Measurements from ENCODE around the gene TTN. TPM values are rescaled to one million over a fixed set of nuclear protein-coding genes. Genes with fewer than 3 reads are reported as not detected.

Gene TTN
- total and polyA plus RNA-seq, 4 donors = 0.01 to 3.0 (median 0.80) TPM

DNA sequence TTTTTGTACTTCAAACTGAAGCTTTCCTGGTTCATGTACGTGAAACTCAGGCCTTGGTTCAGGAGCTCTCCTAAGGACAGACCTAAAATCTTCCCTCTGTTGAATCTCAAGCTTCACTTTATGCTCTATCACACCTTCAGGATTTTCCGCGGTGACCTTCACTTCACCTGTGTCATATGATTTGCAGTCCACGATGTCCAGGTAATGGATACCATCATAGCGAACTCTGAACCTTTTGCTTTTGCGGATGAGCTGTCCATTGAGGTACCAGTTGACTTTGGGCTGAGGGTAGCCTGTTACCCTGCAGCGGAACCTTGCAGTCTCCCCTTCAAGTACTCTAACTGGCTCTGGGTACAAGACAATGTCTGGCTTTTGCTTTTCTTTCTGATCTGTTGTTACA is 31.2 kb downstream of the TTN start:
- Histone ChIP-seq H3K9ac (ENCODE audit: low read depth in 1 of 2, low read length in 2 of 2) (no peak overlapping the region), H3K36me3 (ENCODE audit: control insufficient read depth in 4 of 4, insufficient read depth in 3 of 4, low read depth in 1 of 4, low read length in 3 of 4) (no peaks in the 10 kb centered on the region), H3K4me3 (ENCODE audit: low read depth in 1 of 3, low read length in 3 of 3) (no peak overlapping the region), H3K27me3 (ENCODE audit: control insufficient read depth in 4 of 4, insufficient read depth in 4 of 4, low read length in 3 of 4) (peaks cover 0 to 5% (median 0%) of the 10 kb centered on the region in 4 donors), H3K27ac (ENCODE audit: low read depth in 1 of 2, low read length in 2 of 2) (no peak overlapping the region), H3K9me3 (ENCODE audit: control insufficient read depth in 4 of 4, low read length in 3 of 4) (peaks cover 0 to 9% (median 1%) of the 10 kb centered on the region in 4 donors), H3K4me1 (ENCODE audit: control insufficient read depth in 4 of 4, insufficient read depth in 4 of 4, low read length in 3 of 4) (no peaks in the 10 kb centered on the region)
- no peak for DNase-seq (ENCODE audit: low spot score)
- 93% methylated on average over 7 of the region's 7 CpGs for WGBS
- TF ChIP-seq SP1 (IDR thresholded peaks at IDR 0.05) = no peak
- no peak for TF ChIP-seq RAD21 (IDR thresholded peaks at IDR 0.05)
- TF ChIP-seq YY1 (IDR thresholded peaks at IDR 0.05) = no peak
- TF ChIP-seq NR2F2 (IDR thresholded peaks at IDR 0.05) = no peak

DNA sequence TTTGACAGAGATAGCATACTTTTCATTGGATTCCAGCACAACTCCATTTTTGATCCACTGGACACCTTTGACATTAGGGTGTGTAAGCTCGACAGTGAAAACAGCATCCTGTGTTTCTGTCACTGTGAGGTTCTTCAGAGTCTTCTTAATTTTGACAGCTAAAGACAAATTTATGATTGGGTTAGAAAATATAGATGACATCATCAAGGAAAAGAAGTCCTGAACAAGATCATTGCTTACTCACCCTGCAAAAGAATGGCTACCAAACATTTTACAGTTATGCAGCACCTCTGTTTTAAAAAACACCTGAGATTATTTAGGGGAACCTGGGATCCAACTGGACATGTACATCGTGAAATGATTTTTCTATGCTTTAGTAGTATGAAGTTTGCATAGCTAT is 36.7 kb downstream of the TTN start:
- Histone ChIP-seq H3K4me3 (ENCODE audit: low read depth in 1 of 3, low read length in 3 of 3) (no peak overlapping the region), H3K27ac (ENCODE audit: low read depth in 1 of 2, low read length in 2 of 2) (no peak overlapping the region), H3K36me3 (ENCODE audit: control insufficient read depth in 4 of 4, insufficient read depth in 3 of 4, low read depth in 1 of 4, low read length in 3 of 4) (no peaks in the 10 kb centered on the region), H3K27me3 (ENCODE audit: control insufficient read depth in 4 of 4, insufficient read depth in 4 of 4, low read length in 3 of 4) (no peaks in the 10 kb centered on the region), H3K4me1 (ENCODE audit: control insufficient read depth in 4 of 4, insufficient read depth in 4 of 4, low read length in 3 of 4) (no peaks in the 10 kb centered on the region), H3K9ac (ENCODE audit: low read depth in 1 of 2, low read length in 2 of 2) (no peak overlapping the region), H3K9me3 (ENCODE audit: control insufficient read depth in 4 of 4, low read length in 3 of 4) (peaks cover 0 to 12% (median 1%) of the 10 kb centered on the region in 4 donors)
- TF ChIP-seq, protein P1, sequence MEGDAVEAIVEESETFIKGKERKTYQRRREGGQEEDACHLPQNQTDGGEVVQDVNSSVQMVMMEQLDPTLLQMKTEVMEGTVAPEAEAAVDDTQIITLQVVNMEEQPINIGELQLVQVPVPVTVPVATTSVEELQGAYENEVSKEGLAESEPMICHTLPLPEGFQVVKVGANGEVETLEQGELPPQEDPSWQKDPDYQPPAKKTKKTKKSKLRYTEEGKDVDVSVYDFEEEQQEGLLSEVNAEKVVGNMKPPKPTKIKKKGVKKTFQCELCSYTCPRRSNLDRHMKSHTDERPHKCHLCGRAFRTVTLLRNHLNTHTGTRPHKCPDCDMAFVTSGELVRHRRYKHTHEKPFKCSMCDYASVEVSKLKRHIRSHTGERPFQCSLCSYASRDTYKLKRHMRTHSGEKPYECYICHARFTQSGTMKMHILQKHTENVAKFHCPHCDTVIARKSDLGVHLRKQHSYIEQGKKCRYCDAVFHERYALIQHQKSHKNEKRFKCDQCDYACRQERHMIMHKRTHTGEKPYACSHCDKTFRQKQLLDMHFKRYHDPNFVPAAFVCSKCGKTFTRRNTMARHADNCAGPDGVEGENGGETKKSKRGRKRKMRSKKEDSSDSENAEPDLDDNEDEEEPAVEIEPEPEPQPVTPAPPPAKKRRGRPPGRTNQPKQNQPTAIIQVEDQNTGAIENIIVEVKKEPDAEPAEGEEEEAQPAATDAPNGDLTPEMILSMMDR (IDR thresholded peaks at IDR 0.05; ENCODE audit: low read depth, low read length, missing input control) = no peak
- TF ChIP-seq, protein P2, sequence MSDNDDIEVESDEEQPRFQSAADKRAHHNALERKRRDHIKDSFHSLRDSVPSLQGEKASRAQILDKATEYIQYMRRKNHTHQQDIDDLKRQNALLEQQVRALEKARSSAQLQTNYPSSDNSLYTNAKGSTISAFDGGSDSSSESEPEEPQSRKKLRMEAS (IDR thresholded peaks at IDR 0.05) = no peak
- TF ChIP-seq, protein P3, sequence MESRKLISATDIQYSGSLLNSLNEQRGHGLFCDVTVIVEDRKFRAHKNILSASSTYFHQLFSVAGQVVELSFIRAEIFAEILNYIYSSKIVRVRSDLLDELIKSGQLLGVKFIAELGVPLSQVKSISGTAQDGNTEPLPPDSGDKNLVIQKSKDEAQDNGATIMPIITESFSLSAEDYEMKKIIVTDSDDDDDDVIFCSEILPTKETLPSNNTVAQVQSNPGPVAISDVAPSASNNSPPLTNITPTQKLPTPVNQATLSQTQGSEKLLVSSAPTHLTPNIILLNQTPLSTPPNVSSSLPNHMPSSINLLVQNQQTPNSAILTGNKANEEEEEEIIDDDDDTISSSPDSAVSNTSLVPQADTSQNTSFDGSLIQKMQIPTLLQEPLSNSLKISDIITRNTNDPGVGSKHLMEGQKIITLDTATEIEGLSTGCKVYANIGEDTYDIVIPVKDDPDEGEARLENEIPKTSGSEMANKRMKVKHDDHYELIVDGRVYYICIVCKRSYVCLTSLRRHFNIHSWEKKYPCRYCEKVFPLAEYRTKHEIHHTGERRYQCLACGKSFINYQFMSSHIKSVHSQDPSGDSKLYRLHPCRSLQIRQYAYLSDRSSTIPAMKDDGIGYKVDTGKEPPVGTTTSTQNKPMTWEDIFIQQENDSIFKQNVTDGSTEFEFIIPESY (IDR thresholded peaks at IDR 0.05) = no peak
- TF ChIP-seq EGR1 (IDR thresholded peaks at IDR 0.05; ENCODE audit: low read depth in 2 of 2) (no peak), RAD21 (IDR thresholded peaks at IDR 0.05) (no peak), HNF4G (IDR thresholded peaks at IDR 0.05) (no peak)
- no peak for DNase-seq (ENCODE audit: low spot score)
- 76% methylated on average over 2 of the region's 2 CpGs for WGBS

DNA sequence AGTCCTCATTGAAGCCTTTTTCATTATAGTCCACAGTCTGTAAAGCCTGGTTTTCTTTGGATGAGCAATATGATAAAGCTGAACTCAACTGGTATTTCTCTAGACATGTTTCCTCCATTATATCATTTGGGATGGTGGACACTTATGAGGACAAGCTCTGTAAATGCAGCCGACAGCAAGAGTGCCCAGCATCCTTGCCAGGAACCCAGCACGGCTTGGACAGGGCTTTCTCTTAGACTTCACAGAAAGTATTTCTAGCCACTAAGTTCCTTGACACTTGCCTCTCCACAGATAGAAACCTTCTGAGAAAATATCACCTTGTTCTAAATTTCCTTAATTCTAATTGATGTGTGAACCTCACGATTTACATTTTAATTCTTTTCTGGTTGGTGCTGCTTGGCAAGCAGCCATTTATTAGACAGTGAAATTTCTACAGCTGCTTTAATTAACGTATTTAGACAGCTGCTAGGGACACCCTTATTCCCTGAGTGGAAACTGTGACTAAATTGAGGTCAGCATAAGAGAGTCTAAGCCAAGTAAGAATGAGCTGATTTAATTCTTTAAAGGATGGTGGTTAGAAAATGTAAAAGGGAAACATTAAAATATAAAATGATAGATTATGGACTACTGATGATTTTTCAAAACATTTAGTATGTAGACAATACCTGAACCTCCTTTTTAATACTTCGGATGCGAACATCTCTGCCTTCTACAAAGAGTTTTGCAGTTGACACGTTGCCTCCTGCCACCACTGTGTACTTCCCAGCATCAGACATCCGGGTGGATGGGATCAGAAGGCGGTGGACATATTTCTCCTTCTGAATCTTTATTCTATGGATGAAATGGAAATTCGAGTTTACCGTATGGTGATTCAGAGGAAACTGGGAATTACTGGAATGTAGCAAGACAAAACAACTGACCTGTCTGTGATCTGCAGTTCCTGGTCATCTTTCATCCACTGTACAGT is 39.8 kb downstream of the TTN start:
- 76% methylated on average over 11 of the region's 11 CpGs for WGBS
- H3K9ac ChIP-seq (ENCODE audit: low read depth in 1 of 2, low read length in 2 of 2) = no peak overlapping the region
- H3K4me1 ChIP-seq (ENCODE audit: control insufficient read depth in 4 of 4, insufficient read depth in 4 of 4, low read length in 3 of 4) = no peaks in the 10 kb centered on the region
- no peak for DNase-seq (ENCODE audit: low spot score)
- H3K27me3 ChIP-seq (ENCODE audit: control insufficient read depth in 4 of 4, insufficient read depth in 4 of 4, low read length in 3 of 4) = peaks cover 0 to 6% (median 0%) of the 10 kb centered on the region in 4 donors
- H3K36me3 ChIP-seq (ENCODE audit: control insufficient read depth in 4 of 4, insufficient read depth in 3 of 4, low read depth in 1 of 4, low read length in 3 of 4) = no peaks in the 10 kb centered on the region
- H3K27ac ChIP-seq (ENCODE audit: low read depth in 1 of 2, low read length in 2 of 2) = no peak overlapping the region
- no peak overlapping the region for H3K4me3 ChIP-seq (ENCODE audit: low read depth in 1 of 3, low read length in 3 of 3)
- H3K9me3 ChIP-seq (ENCODE audit: control insufficient read depth in 4 of 4, low read length in 3 of 4) = peaks cover 0 to 11% (median 1%) of the 10 kb centered on the region in 4 donors
- TF ChIP-seq HNF4G (IDR thresholded peaks at IDR 0.05) (no peak), RAD21 (IDR thresholded peaks at IDR 0.05) (no peak), SP1 (IDR thresholded peaks at IDR 0.05) (no peak), GABPA (IDR thresholded peaks at IDR 0.05 in 1 of 2, conservative IDR thresholded peaks at IDR 0.05 in 1 of 2) (no peak)
- TF ChIP-seq, protein P1 (IDR thresholded peaks at IDR 0.05; ENCODE audit: low read depth, low read length, missing input control) = no peak

Data from liver (tissue), 9 donors.